Measurements from ENCODE around the gene OCEL1.

The OCEL1 gene

GRCh38 chr19:17237747-17238706 is 12.0 kb downstream of the OCEL1 start:
- DNase-seq (ENCODE audit: low read depth in 4 of 4, low spot score in 1 of 4), result no peak

DNA sequence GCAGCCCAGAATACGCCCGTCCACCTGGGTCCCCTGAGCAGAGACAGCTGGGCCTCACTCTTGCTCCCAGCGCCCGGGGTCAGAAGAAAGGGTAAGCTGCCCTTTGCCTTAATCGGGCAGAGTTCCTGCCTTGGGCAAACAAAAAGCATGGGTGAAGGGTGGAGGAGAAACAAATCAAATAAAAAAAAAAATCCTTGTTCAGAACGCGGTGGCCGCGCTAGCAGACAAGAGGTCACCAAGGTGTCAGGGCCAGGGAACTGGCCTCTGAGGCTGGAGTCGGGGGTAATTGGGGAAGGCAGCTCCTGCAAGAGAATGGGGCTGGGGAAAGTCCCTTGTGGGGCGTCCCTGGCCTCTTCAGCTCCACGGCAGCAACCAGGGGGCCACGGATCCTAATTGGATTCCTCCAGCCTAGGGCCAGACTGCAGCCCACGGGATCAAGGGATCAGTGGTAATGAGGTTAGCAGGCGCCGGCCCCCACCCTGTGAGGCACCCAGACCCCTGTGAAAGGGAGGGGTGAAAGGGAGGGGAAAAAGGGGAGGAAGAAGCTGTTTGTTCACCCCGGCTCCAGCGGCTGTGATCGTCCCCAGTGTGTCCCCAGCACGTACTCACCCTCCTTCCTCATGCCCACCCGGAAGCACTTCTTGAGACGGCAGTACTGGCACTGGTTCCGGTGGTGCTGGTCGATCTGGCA is 14.2 kb downstream of the OCEL1 start:
- DNase-seq (ENCODE audit: low read depth in 4 of 4, low spot score in 1 of 4), result no peak

DNA sequence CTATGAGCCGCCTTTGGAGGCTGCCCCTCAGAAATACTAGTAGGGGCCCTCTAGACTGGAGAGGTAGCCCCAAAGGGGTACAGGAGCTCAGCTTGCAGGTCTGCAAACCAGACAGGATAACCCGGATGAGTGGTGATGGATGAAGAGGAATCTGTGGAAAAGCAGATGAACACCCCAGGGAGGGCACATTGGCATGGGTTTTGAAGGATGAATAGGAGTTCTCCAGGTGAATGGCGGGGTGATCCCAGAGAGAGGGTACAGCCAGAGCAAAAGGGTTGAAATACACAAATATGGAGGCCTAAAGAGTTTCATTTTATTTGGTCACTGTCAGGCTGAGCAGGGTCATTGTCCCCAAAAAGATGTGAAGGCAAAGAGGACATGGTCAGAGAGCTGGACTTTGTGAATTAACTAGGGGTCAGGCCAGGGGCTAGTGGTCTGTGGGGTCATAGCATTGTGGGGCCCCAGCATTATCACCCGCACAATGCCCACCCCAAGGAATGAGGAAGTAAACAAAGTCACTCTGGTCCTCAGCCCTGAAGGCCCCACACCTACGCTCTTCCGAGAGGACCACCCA is 14.9 kb downstream of the OCEL1 start:
- no peak for DNase-seq (ENCODE audit: low read depth in 4 of 4, low spot score in 1 of 4)

DNA sequence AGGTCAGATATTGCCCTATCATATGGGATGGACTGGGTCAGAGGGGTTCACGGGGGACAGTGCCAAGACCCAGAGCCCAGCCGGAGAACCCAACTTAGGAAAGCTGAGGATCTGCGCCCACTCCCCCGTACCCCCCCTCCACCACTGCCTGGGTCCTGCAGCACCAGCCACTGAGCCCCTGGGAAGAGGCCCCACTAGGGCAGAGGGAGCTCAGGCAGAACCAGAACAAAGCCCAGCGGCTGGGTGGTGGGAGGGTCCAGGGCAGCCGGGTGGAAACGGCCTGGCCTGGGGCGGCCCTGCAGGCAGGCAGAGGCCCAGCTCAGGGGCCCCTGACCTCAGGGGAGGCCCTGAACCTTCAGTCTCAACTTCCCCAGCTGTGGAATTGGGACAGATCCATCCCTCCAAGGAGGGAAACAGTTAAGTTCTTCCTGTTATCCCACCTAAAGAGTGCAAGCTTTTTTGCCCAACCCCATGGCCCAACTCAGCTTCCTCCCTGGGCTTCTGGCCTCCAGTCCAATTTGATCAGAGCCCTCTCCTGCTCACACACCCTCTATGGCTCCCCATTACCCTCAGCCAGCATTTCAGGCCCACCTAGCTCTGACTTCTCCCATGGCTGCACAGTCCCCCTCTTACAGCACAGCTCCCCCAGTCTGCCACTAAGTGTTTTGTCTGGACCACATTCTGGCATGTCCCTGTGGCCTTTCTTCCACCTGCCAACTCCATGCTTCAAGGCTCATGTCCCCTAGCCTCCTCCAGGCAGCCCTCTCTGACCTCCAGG is 16.6 kb downstream of the OCEL1 start:
- no peak for DNase-seq (ENCODE audit: low read depth in 4 of 4, low spot score in 1 of 4)

DNA sequence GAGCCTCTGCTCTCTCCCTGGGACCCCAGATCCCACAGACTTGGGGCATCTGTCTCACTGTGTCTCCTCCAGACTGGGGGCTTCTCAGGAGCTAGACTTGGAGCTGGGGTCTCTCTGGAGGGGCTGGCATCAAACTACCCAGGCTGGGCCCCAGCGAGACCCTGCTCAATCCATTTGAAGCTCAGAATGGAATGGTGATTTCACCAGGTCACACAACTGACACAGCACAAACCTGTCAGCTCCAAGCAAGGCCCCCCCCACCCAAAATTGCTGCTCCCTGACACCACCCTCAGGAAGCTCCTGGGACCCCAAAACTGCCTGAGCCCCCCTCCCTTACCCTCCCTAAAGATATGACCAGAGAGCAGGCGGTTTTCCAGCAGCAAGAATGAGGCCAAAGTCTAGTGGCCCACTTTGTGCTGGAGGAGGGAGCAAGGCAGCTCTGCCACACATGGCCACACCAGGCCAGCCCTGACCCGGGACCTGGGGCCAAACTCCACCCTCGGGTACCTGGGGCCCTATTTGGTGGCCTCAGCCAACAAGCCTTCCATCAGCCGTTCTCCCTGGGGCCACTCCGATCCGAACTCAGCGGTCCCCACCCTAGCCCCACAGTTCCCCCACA is 17.3 kb downstream of the OCEL1 start:
- no peak for DNase-seq (ENCODE audit: low read depth in 4 of 4, low spot score in 1 of 4)

GRCh38 chr19:17243830-17244617 is 18.0 kb downstream of the OCEL1 start:
- no peak for DNase-seq (ENCODE audit: low read depth in 4 of 4, low spot score in 1 of 4)

DNA sequence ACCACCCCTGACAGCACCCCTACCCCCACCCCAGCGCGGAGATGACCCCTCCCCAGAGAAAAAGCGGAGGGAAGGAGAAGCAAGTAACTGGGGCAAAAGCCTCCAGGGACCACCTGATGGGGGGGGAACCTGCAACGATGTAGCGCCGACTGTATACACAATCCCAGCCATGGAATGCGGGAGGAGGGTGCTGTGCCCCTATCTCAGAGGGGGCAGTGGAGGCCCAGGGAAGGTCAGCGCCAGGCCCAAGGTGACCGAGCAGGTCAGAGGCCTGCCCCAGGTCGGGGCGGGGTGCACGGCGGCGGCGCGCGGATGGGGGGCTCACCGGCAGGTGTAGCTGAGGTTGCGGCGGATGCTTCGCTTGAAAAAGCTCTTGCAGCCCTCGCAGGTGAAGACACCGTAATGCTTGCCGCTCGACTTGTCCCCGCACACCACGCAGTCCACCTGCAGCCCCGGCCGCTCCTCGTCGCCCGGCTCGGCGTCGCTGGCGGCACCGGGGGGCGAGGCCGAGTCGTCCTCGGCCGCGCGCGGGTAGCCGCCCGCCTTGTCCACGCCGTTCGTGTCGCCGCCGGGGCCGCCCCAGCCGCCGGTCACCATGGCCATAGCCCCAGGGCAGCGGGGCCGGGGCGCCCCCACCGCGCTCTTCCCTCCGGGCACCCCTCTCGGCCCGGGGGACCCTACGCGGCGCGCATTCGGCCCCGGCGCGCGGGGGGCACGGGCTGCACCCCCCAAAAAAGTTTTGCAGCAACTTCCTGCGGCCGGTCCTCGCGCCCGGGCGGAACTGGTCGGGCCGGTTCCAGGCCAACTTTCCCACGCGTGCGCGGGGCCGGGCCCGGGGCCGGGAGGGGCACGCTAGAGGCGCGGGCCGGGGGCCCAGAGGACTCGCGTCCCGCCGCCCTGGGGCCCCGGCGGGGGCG is 18.9 kb downstream of the OCEL1 start:
- DNase-seq (ENCODE audit: low read depth in 4 of 4, low spot score in 1 of 4), result no peak

DNA sequence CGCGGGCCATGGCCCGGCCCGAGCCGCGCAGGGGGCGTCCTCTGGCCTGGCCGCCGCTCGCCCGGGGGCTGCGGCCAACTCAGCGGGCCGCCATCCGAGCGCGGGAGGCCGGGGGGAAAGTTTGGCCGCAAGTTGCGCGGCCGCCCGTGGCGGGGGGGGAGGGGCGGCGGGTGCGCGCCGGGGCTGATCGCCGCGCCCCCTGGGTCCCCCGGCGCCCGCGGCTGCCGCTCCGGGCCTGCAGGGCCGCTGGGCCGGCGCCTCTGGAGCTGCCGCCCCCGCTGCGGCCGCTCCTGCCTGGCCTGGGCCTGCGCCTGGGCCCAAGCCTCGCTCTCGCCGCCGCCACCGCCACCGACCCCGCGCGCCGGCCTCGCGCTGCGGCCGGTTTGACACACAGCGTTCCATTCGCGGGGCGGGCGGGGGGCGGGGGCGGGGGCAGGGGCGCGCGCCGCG is 19.5 kb downstream of the OCEL1 start, which contains the start of gene NR2F6:
Gene NR2F6, minus strand, starts transcription at position 385 of the 450 bp plus-strand sequence. CDS start 699 bp downstream, outside the sequence.
- DNase-seq (ENCODE audit: low read depth in 4 of 4, low spot score in 1 of 4), result peak in 1 of 4 experiments; percentile 27

DNA sequence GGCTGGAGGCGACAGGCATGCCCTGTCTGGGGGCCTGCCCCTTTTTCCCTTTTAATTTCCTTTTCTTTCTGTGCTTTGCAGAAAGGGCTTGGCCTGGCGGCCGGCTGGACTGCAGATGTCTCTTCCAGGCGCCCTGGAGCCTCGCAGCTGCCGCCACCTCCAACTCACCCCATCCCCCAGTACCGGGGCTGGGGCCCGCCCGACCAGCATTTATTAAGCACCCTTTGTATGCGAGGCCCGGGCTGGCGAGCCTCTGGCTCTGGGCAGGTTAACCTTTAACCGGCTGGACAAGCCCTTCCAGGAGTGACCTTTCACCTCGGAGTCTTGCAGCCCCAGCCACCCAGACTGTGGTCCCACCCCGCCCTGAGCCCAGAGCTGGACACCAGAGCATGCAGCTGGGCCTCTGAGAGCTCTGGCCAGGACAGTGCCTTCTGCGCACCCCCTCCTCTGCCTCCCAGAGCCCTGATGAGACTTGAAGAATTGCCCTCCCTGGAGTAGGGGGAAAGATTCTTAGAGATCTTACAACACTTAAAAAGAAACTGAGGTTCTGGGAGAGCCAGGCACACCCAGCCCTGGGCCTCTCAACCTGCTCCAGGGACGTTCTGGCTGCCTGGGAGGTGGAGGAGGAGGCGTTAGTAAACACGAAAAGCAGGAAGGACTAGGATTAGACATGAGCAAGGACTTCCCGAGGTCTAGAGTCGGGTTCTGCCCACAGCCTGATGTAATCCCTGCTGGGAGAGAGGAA is 20.8 kb downstream of the OCEL1 start:
- DNase-seq (ENCODE audit: low read depth in 4 of 4, low spot score in 1 of 4), result no peak

- DNase-seq (ENCODE audit: low read depth in 4 of 4, low spot score in 1 of 4), result no peak
Observed at GRCh38 chr19:17248011-17248776, 22.2 kb downstream of the OCEL1 start.

DNA sequence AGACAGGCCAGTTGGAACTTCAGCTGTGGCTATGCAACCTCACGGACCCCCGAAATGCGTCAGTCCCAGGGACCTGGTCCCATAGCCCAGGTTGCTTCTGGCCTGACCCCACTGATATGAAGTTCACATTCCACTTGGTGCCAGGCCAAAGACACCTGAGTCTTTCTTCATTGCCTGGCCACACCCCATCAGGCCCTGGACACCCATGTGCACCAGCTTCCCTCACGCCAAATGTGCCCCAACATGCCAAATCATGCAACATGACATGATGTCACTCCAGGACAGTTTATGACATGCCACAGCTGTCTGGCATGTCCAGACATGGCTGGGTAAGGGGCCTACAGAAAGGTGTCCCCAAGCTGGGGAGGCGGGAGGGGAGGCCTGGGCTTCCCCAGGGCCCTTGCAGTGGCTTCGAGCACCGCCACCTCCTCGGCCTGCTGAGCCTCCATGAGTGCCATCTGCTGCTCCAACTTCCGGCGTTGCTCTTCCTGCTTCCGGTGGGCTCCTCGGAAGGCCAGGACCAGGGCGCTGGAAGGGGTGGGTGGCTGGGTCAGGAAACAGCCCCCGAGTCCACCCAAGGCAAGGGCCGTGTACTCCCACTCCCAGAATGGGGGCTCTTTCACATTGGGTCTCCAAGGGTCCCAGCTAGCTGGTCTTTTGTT is 24.0 kb downstream of the OCEL1 start:
- no peak for DNase-seq (ENCODE audit: low read depth in 4 of 4, low spot score in 1 of 4)

DNA sequence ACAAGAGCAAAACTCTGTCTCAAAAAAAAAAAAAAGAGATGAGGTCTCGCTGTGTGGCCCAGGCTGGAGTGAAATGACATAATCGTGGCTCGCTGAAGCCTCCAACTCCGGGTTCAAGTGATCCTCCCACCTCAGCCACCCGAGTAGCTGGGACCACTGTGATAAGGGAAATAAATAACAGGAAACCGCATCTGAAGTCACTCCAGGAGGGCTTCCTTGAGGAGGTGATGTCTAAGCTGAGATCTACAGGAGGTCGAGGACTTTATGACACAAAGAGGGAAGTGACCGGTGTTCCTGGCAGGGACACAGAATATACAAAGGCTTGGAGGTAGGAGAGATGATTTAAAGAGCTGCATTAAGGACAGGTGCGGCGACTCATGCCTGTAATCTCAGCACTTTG is 28.6 kb downstream of the OCEL1 start:
- no peak for DNase-seq (ENCODE audit: low read depth in 4 of 4, low spot score in 1 of 4)

- DNase-seq (ENCODE audit: low read depth in 4 of 4, low spot score in 1 of 4), result no peak
Observed at GRCh38 chr19:17255150-17255621, 29.2 kb downstream of the OCEL1 start.

GRCh38 chr19:17256130-17256529 is 30.1 kb downstream of the OCEL1 start:
- DNase-seq (ENCODE audit: low read depth in 4 of 4, low spot score in 1 of 4), result no peak

DNA sequence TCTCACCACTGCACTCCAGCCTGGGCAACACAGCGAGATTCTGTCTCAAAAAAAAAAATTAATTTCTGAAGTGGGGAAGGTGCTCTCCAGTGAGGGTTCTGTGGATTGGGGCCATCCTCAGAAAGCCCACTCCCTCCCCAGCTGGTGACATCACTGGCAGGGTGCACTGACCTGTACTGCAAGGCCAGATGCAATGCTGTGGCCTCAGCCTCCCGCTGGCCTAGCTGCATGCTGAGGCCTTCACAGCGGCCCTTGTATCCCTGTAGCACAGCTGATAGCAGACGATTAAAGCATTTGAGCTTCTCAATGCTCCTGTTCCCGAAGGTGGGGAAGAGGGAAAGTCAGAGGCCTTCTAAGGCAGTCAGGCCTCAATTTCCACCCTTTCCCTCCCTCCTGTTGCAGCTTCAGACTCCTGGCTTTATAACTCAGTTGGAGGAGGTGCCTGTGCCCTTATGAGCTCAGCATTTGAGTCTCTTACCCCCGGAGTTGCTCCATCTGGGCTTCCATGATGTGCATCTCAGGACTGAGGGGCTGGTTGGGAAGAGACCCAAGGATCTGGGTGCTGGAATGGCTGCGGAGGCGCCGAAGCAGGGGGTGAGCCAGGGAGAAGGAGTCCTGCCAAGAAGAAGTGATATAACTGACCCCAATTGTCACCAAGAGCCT is 33.2 kb downstream of the OCEL1 start:
- no peak for DNase-seq (ENCODE audit: low read depth in 4 of 4, low spot score in 1 of 4)

DNA sequence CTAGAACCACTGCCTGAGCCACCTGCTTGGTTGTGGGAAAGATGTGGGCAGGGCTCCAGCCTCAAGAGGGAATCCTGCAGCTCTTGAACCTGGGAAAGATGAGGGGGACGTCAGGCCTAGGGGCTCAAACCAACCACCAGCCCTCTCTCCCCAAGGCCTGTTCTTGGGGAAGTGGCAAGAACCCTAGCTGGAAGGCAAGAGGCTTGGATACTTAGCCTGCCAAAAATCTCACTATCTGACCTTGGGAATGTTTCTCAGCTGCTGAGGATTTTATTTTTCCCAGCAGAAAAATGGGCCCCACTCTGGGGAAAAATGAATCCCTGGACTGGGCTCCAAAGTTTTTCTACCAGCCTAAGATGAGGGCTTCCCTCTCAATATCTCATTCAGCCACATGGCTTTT is 33.9 kb downstream of the OCEL1 start:
- DNase-seq (ENCODE audit: low read depth in 4 of 4, low spot score in 1 of 4), result no peak

Measured in stimulated activated CD4-positive, alpha-beta T cell treated with anti-CD3 and anti-CD28 coated beads, Interleukin-1b, Interleukin-23, amount 100 ng/mL, for 24 hours (primary cell).